Caco-2 (cell line): ENCODE data around the gene BCAM. TPM values are rescaled to one million over a fixed set of nuclear protein-coding genes. Genes with fewer than 3 reads are reported as not detected.

Experiments used
- BruUV-seq: library from RNA; stranded (reverse); fragments of 400-500 nt; replicated peaks from 2 replicates; lab custom pipeline; 2021; lab: Mats Ljungman, UMichigan
- CTCF ChIA-PET: fragments of 300-600 bp; sonication (Branson Sonifier 250); formaldehyde crosslinking; loops from one replicate; lab custom pipeline; 2022; ENCODE audit warnings: antibody characterized with exemption; lab: Charles Lee
- POLR2A ChIA-PET: fragments of 300-600 bp; sonication (Branson Sonifier 250); formaldehyde crosslinking; loops from one replicate; lab custom pipeline; 2022; ENCODE audit warnings: antibody characterized with exemption; lab: Charles Lee
- DNase-seq, 2 experiments: peaks; one replicate each; pipeline versions ENCODE4 v3.0.0 to v3.0.0-alpha.2; 2020 to 2022
- H3K27me3 ChIP-seq: replicated peaks from 2 replicates; pipeline ENCODE4 v1.6.0; 2011; ENCODE audit warnings: low read length; ENCODE audit not compliant: control insufficient read depth, insufficient read depth
- H3K36me3 ChIP-seq: 2 replicates; pipeline ENCODE4 v1.5.1; 2011; ENCODE audit warnings: low read length; ENCODE audit not compliant: control insufficient read depth, insufficient read depth
- H3K4me1 ChIP-seq: fragments of 250-450 bp; sonication (Bioruptor Pico); 2 replicates; pipeline ENCODE4 v1.5.1; 2020; ENCODE audit warnings: mild to moderate bottlenecking
- H3K4me3 ChIP-seq: 2 replicates; pipeline ENCODE4 v1.5.1; 2011; ENCODE audit warnings: low read depth, mild to moderate bottlenecking, control low read depth, low read length
- H3K9me3 ChIP-seq: fragments of 250-450 bp; sonication (Bioruptor Pico); 2 replicates; pipeline ENCODE4 v1.5.1; 2020; ENCODE audit warnings: mild to moderate bottlenecking, moderate library complexity
- H3K27ac Mint-ChIP-seq: one replicate; pipeline ENCODE4 v1.8.0; 2022; ENCODE audit warnings: mixed read lengths; ENCODE audit not compliant: unreplicated experiment
- H3K27me3 Mint-ChIP-seq: one replicate; pipeline ENCODE4 v1.8.0; 2022; ENCODE audit warnings: mixed read lengths; ENCODE audit not compliant: insufficient read depth, unreplicated experiment
- H3K36me3 Mint-ChIP-seq: one replicate; pipeline ENCODE4 v1.8.0; 2022; ENCODE audit warnings: mild to moderate bottlenecking, mixed read lengths; ENCODE audit not compliant: insufficient read depth, unreplicated experiment
- H3K4me1 Mint-ChIP-seq: one replicate; pipeline ENCODE4 v1.8.0; 2022; ENCODE audit warnings: low read depth, mixed read lengths; ENCODE audit not compliant: unreplicated experiment
- H3K4me3 Mint-ChIP-seq: one replicate; pipeline ENCODE4 v1.8.0; 2022; ENCODE audit warnings: mild to moderate bottlenecking, moderate library complexity, mixed read lengths; ENCODE audit not compliant: unreplicated experiment
- H3K9me3 Mint-ChIP-seq: one replicate; pipeline ENCODE4 v1.8.0; 2022; ENCODE audit warnings: mixed read lengths; ENCODE audit not compliant: unreplicated experiment
- CTCF ChIP-seq, 2 experiments: fragments of 200-600 bp in 1 of 2; IDR thresholded peaks; 1 replicate in 1 of 2; 2 replicates in 1 of 2; pipeline versions ENCODE4 v1.5.1 to v1.8.0; 2011 to 2022; ENCODE audit warnings: antibody characterized with exemption in 1 of 2, control low read depth in 1 of 2, inconsistent platforms in 1 of 2, low read depth in 1 of 2, low read length in 1 of 2, mild to moderate bottlenecking in 1 of 2, moderate library complexity in 1 of 2; ENCODE audit not compliant: insufficient read depth in 1 of 2, severe bottlenecking in 1 of 2, unreplicated experiment in 1 of 2
- intact Hi-C: fragments of 100-400 bp; cut with micrococcal nuclease; formaldehyde crosslinking; loops from one replicate; pipeline ENCODE4 v1.10.0; 2022; ENCODE audit not compliant: unreplicated experiment
- total RNA-seq: library from RNA; stranded (reverse); gene quantifications from 2 replicates; pipeline ENCODE4 v1.2.3, GENCODE V29; 2022

BCAM gene
- total RNA-seq, 1 experiment from 2014 or later: 244 TPM

- BruUV-seq: no TSS peak
- H3K36me3 ChIP-seq: peaks cover 17% of the 10 kb centered on the region
- no peaks in the 10 kb centered on the region for H3K27me3 ChIP-seq
- H3K9me3 Mint-ChIP-seq: no peaks in the 10 kb centered on the region
- no peaks in the 10 kb centered on the region for H3K27me3 Mint-ChIP-seq
- H3K4me1 Mint-ChIP-seq: peaks cover 18% of the 10 kb centered on the region
- TF ChIP-seq CTCF (IDR thresholded peaks at IDR 0.05; ENCODE audit: insufficient read depth in 1 of 2, low read depth in 1 of 2, low read length in 1 of 2, severe bottlenecking in 1 of 2, unreplicated experiment in 1 of 2): no peak
- H3K4me3 Mint-ChIP-seq: no peak overlapping the region
- peaks cover 94% of the 10 kb centered on the region for H3K36me3 Mint-ChIP-seq
- intact Hi-C loops: no loop called here
- no peak overlapping the region for H3K4me3 ChIP-seq
- peaks cover 8% of the 10 kb centered on the region; the same call in 1 of the 2 replicates for H3K4me1 ChIP-seq
- no peak for DNase-seq
- ChIA-PET CTCF (interaction anchor here (0.6 kb wide), 1 partner anchor 26 kb away, joined by 3 read pairs; no protein-coding TSS in a partner anchor), POLR2A (no interaction called here)
- no peak overlapping the region for H3K27ac Mint-ChIP-seq
- H3K9me3 ChIP-seq: no peaks in the 10 kb centered on the region; the same call in 1 of the 2 replicates
Measured at GRCh38 chr19:44867578-44867977, 58.7 kb downstream of the BCAM start.

- H3K4me1 ChIP-seq: peaks cover 8% of the 10 kb centered on the region; the same call in 1 of the 2 replicates
- H3K9me3 Mint-ChIP-seq: no peaks in the 10 kb centered on the region
Measured at GRCh38 chr19:44869733-44870470, 61.0 kb downstream of the BCAM start.

More at GRCh38 chr19:44869733-44870470, 61.0 kb downstream of the BCAM start:
- Histone ChIP-seq H3K9me3 (no peaks in the 10 kb centered on the region; the same call in 1 of the 2 replicates), H3K36me3 (peaks cover 21% of the 10 kb centered on the region), H3K27me3 (no peaks in the 10 kb centered on the region), H3K4me3 (no peak overlapping the region)
- Mint-ChIP-seq H3K27me3 (no peaks in the 10 kb centered on the region), H3K4me3 (no peak overlapping the region), H3K4me1 (peaks cover 24% of the 10 kb centered on the region), H3K27ac (peak overlapping the region; percentile 11), H3K36me3 (peaks cover 98% of the 10 kb centered on the region)
- TF ChIP-seq CTCF (IDR thresholded peaks at IDR 0.05; ENCODE audit: insufficient read depth in 1 of 2, low read depth in 1 of 2, low read length in 1 of 2, severe bottlenecking in 1 of 2, unreplicated experiment in 1 of 2): no peak
- CTCF ChIA-PET: interaction anchor here (0.6 kb wide), 1 partner anchor 201 kb away, joined by 3 read pairs; no protein-coding TSS in a partner anchor
- POLR2A ChIA-PET: interaction anchor here (0.7 kb wide), 1 partner anchor 14 kb away, joined by 4 read pairs; no protein-coding TSS in a partner anchor
- DNase-seq: no peak
- intact Hi-C loops: no loop called here
- no TSS peak for BruUV-seq

Other genes with a start within 250 kb of the BCAM start
- gene IGSF23, start 195.5 kb upstream of the BCAM start, total RNA-seq: 3.9 and 6.8 TPM in 2 replicates
- gene PVR, start 165.2 kb upstream of the BCAM start, total RNA-seq: 86.5 and 93.8 TPM in 2 replicates
- 2.9 and 3.3 TPM in 2 replicates for gene CEACAM19, start 137.6 kb upstream of the BCAM start, total RNA-seq
- gene CEACAM16, start 110.0 kb upstream of the BCAM start, total RNA-seq: not detected in 2 replicates
- 15.5 and 21.3 TPM in 2 replicates for gene BCL3, start 60.4 kb upstream of the BCAM start, total RNA-seq
- gene CBLC, start 31.2 kb upstream of the BCAM start, total RNA-seq: 42.3 and 43.6 TPM in 2 replicates
- gene NECTIN2, start 37.2 kb downstream of the BCAM start, total RNA-seq: 257 and 258 TPM in 2 replicates
- gene TOMM40, start 82.2 kb downstream of the BCAM start, total RNA-seq: 205 and 227 TPM in 2 replicates
- 1,346 and 1,404 TPM in 2 replicates for gene APOE, start 96.7 kb downstream of the BCAM start, total RNA-seq
- gene APOC1, start 105.5 kb downstream of the BCAM start, total RNA-seq: 246 and 250 TPM in 2 replicates
- gene APOC4, start 133.1 kb downstream of the BCAM start, total RNA-seq: not detected in 2 replicates
- not detected in 2 replicates for gene APOC2, start 136.9 kb downstream of the BCAM start, total RNA-seq
- gene CLPTM1, start 146.3 kb downstream of the BCAM start, total RNA-seq: 144 and 159 TPM in 2 replicates
- gene RELB, start 192.4 kb downstream of the BCAM start, total RNA-seq: 6.3 and 10.2 TPM in 2 replicates
- 104 and 111 TPM in 2 replicates for gene CLASRP, start 229.9 kb downstream of the BCAM start, total RNA-seq